ENCODE measurements around the gene OSBPL1A. TPM values are rescaled to one million over a fixed set of nuclear protein-coding genes. Genes with fewer than 3 reads are reported as not detected.
"Not testable (repeated sequence)": the region's sequence is repeated elsewhere in the genome, so short reads cannot be mapped to it uniquely, and the experiment has no call there.

OSBPL1A gene
- polyA plus RNA-seq, 1 of the 3 experiments (the other 2 are of a cell fraction) = 21.3 TPM

- H4K20me1 ChIP-seq (ENCODE audit: insufficient read depth) = no peaks in the 10 kb centered on the region
- no peaks in the 10 kb centered on the region for H3K9me2 ChIP-seq
- no peaks in the 10 kb centered on the region for H3K27me3 ChIP-seq (ENCODE audit: insufficient read depth)
- H3K9ac ChIP-seq = no peak overlapping the region
- no peaks in the 10 kb centered on the region for H3F3A ChIP-seq (replicated peaks; ENCODE audit: insufficient read depth)
- no peaks in the 10 kb centered on the region for H3K79me2 ChIP-seq (ENCODE audit: insufficient read depth)
- peaks cover 0 to 2% of the 10 kb centered on the region in 2 experiments for H3K36me3 ChIP-seq (replicated peaks in 1 of 2; ENCODE audit: control insufficient read depth in 1 of 2, insufficient read depth in 2 of 2, low read length in 1 of 2)
- POLR2A ChIA-PET = no interaction called here
- no peak for DNase-seq
- H3K4me3 ChIP-seq (ENCODE audit: low read depth in 2 of 2, low read length in 1 of 2) = no peak overlapping the region
- no peaks in the 10 kb centered on the region for H3K4me1 ChIP-seq (ENCODE audit: control insufficient read depth in 1 of 2, insufficient read depth in 2 of 2, low read depth in 1 of 2, low read length in 1 of 2)
- no peak overlapping the region for H3K27ac ChIP-seq (ENCODE audit: low read depth in 2 of 2, low read length in 1 of 2)
- H2AFZ ChIP-seq (ENCODE audit: low read depth) = no peak overlapping the region
- TF ChIP-seq JUND (IDR thresholded peaks at IDR 0.05) (no peak), MAX (IDR thresholded peaks at IDR 0.05; ENCODE audit: low read depth) (no peak), SMC3 (IDR thresholded peaks at IDR 0.05; ENCODE audit: low read depth, low read length) (no peak)
- H3K4me2 ChIP-seq = no peak overlapping the region
- H3K9me3 ChIP-seq = no peaks in the 10 kb centered on the region
- WGBS (ENCODE audit: low lambda C conversion rate) = 100% methylated on average over 1 of the region's 1 CpG
- CTCF ChIA-PET = interaction anchor here (0.7 to 2.6 kb wide), 3 partner anchors 10 to 111 kb away, joined by 3 to 11 read pairs (median 3); no protein-coding TSS in a partner anchor
Measured at GRCh38 chr18:24378598-24378997, 19.0 kb downstream of the OSBPL1A start.

GRCh38 chr18:24376531-24376930, 21.1 kb downstream of the OSBPL1A start:
- H3K9me2 ChIP-seq; H4K20me1 ChIP-seq (ENCODE audit: insufficient read depth); H3K9me3 ChIP-seq; H2AFZ ChIP-seq (ENCODE audit: low read depth); H3K27me3 ChIP-seq (ENCODE audit: insufficient read depth); H3K4me3 ChIP-seq (ENCODE audit: low read depth in 2 of 2, low read length in 1 of 2); H3K4me2 ChIP-seq; H3K9ac ChIP-seq; H3F3A ChIP-seq (replicated peaks; ENCODE audit: insufficient read depth); H3K79me2 ChIP-seq (ENCODE audit: insufficient read depth); H3K36me3 ChIP-seq (replicated peaks in 1 of 2; ENCODE audit: control insufficient read depth in 1 of 2, insufficient read depth in 2 of 2, low read length in 1 of 2); CTCF ChIA-PET; POLR2A ChIA-PET; H3K4me1 ChIP-seq (ENCODE audit: control insufficient read depth in 1 of 2, insufficient read depth in 2 of 2, low read depth in 1 of 2, low read length in 1 of 2); DNase-seq; H3K27ac ChIP-seq (ENCODE audit: low read depth in 2 of 2, low read length in 1 of 2): not testable (repeated sequence)
- 100% methylated on average over 4 of the region's 23 CpGs for WGBS (ENCODE audit: low lambda C conversion rate)

- Histone ChIP-seq H3K9me3 (no peaks in the 10 kb centered on the region), H3K27me3 (ENCODE audit: insufficient read depth) (no peaks in the 10 kb centered on the region), H3K9ac (no peak overlapping the region), H3K27ac (ENCODE audit: low read depth in 2 of 2, low read length in 1 of 2) (no peak overlapping the region), H2AFZ (ENCODE audit: low read depth) (no peak overlapping the region), H3K79me2 (ENCODE audit: insufficient read depth) (no peaks in the 10 kb centered on the region), H3K9me2 (no peaks in the 10 kb centered on the region), H3K4me2 (no peak overlapping the region), H4K20me1 (ENCODE audit: insufficient read depth) (no peaks in the 10 kb centered on the region), H3K36me3 (replicated peaks in 1 of 2; ENCODE audit: control insufficient read depth in 1 of 2, insufficient read depth in 2 of 2, low read length in 1 of 2) (peaks cover 0 to 2% of the 10 kb centered on the region in 2 experiments), H3F3A (replicated peaks; ENCODE audit: insufficient read depth) (no peaks in the 10 kb centered on the region), H3K4me1 (ENCODE audit: control insufficient read depth in 1 of 2, insufficient read depth in 2 of 2, low read depth in 1 of 2, low read length in 1 of 2) (peaks cover 0 to 6% of the 10 kb centered on the region in 2 experiments; a peak in 1 of 4 replicates), H3K4me3 (ENCODE audit: low read depth in 2 of 2, low read length in 1 of 2) (no peak overlapping the region)
- no peak for TF ChIP-seq TAF1 (IDR thresholded peaks at IDR 0.05; ENCODE audit: borderline replicate concordance, low read depth, low read length)
- TF ChIP-seq RFX5 (IDR thresholded peaks at IDR 0.05; ENCODE audit: low read length) = no peak
- no peak for TF ChIP-seq CTCF (IDR thresholded peaks at IDR 0.05)
- no peak for TF ChIP-seq MAX (IDR thresholded peaks at IDR 0.05; ENCODE audit: low read depth)
- TF ChIP-seq FOXM1 (IDR thresholded peaks at IDR 0.05; ENCODE audit: low read depth) = no peak
- TF ChIP-seq FOSL2 (IDR thresholded peaks at IDR 0.05; ENCODE audit: borderline replicate concordance, low read depth) = no peak
- no peak for TF ChIP-seq CHD2 (IDR thresholded peaks at IDR 0.05; ENCODE audit: low read length, partially characterized antibody)
- no peak for TF ChIP-seq FOXJ3 (CRISPR knock-in tag; IDR thresholded peaks at IDR 0.05)
- no peak for TF ChIP-seq USF1 (IDR thresholded peaks at IDR 0.05; ENCODE audit: borderline replicate concordance, low read depth)
- TF ChIP-seq POLR2AphosphoS5 (IDR thresholded peaks at IDR 0.05; ENCODE audit: low read depth, low read length) = no peak
- ChIA-PET CTCF (interaction anchor here (2.0 kb wide), 1 partner anchor 116 kb away, joined by 5 read pairs; no protein-coding TSS in a partner anchor), POLR2A (no interaction called here)
- WGBS (ENCODE audit: low lambda C conversion rate) = 76% methylated on average over 1 of the region's 1 CpG
- DNase-seq = no peak
Measured at GRCh38 chr18:24373328-24373727, 24.3 kb downstream of the OSBPL1A start.

Data from SK-N-SH (cell line).